Lower lobe of right lung (tissue), 2 donors: ENCODE results near the gene CCDC47. TPM values are rescaled to one million over a fixed set of nuclear protein-coding genes. Genes with fewer than 3 reads are reported as not detected.
A peak's percentile ranks its signal among the peaks of the same experiment; 100 is the strongest.

Experiments used
- ATAC-seq, 2 donors: fragments of 200-7000 bp; cut with Tn5 transposase; one replicate each; pipeline ENCODE4 v1.9.1; 2020 to 2022; ENCODE audit warnings: mild to moderate bottlenecking in 2 of 2, moderate library complexity in 2 of 2
- DNase-seq: peaks from one replicate; pipeline ENCODE4 v3.0.0-alpha.2; 2020
- H3K27ac ChIP-seq: fragments of 200-600 bp; one replicate; pipeline ENCODE4 v1.8.0; 2022
- H3K27me3 ChIP-seq: fragments of 200-600 bp; one replicate; pipeline ENCODE4 v1.8.0; 2022; ENCODE audit warnings: low read depth
- H3K36me3 ChIP-seq: fragments of 200-600 bp; one replicate; pipeline ENCODE4 v1.8.0; 2022; ENCODE audit warnings: mild to moderate bottlenecking
- H3K4me1 ChIP-seq: fragments of 200-600 bp; one replicate; pipeline ENCODE4 v1.8.0; 2022
- H3K4me3 ChIP-seq: fragments of 200-600 bp; one replicate; pipeline ENCODE4 v1.8.0; 2022; ENCODE audit warnings: mild to moderate bottlenecking
- H3K9me3 ChIP-seq: fragments of 200-600 bp; one replicate; pipeline ENCODE4 v1.8.0; 2022
- CTCF ChIP-seq: fragments of 200-600 bp; IDR thresholded peaks from one replicate; pipeline ENCODE4 v1.8.0; 2022; ENCODE audit warnings: antibody characterized with exemption, mild to moderate bottlenecking
- intact Hi-C: fragments of 100-400 bp; cut with DNase I; formaldehyde crosslinking; loops from one replicate; pipeline ENCODE4 v1.11.0; 2022
- total RNA-seq: library from RNA; stranded (reverse); fragmentation: NEBNext Ultra II Directional; extraction: Animal tissue kit (Norgen Biotek cat#: 25700); gene quantifications from one replicate; pipeline ENCODE4 v1.2.1, GENCODE V29; 2021
- donor health status: DM: no; HTN: yes; CAD: no; lungs with severe emphysema.

The CCDC47 gene
- total RNA-seq, 1 donor from 2014 or later: 80.2 TPM

DNA sequence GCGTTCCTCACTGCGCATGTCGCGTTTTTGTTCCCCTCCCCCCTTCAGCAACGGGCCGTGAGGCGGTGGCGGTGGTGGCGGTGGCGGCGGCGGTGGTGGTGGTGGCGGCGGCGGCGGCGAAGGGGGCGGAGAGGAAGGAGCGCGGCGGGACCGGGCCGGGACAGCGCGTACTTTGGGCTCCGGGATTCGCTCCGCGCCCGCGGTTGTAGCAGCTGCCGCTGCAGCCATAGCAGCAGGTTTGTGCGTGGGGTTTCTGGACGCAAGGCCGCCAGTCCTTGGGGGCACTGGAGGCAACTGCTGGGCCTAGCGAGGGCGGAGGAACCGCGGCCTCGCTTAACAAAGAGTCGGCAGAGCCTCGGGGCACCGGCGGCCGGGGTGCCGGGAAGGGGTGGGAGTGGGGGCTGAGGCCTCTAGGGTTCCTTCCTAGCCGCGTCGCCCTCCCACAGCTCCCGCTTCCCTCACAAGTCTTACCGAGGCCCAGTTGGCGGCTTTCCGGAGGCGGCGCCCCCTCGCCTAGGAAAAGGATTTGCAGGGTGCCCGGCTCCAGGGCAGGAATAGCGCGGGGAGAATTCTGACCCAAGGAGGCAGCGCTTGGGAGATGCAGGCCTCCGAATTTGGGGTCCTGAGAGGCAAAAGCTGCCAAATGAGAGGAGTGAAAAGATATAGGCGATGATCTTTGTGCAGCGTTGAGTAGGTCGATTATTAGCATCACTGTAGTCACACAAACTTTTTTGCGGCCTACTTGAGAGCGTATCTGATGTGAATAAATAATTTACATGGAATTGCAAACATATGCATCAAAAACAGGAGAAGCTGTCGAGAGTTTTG lies 958 bp upstream of the CCDC47 start, which contains the start of gene DDX42:
Gene DDX42 (plus strand): TSS at position 30 of the 828 bp plus-strand sequence. CDS start 12,880 bp downstream, outside the sequence.
- Histone ChIP-seq H3K4me3 (peak within 1 kb of the TSS; percentile 87), H3K36me3 (peaks cover 29% of the 10 kb centered on the region), H3K9me3 (no peaks in the 10 kb centered on the region), H3K27me3 (no peaks in the 10 kb centered on the region), H3K27ac (peak within 1 kb of the TSS; percentile 96), H3K4me1 (peaks cover 65% of the 10 kb centered on the region)
- intact Hi-C loops: no loop called here
- TF ChIP-seq CTCF: peak; percentile 13
- peak; percentile 91 for DNase-seq
- peak; percentile 30 to 31 for ATAC-seq

- peaks cover 23% of the 10 kb centered on the region for H3K36me3 ChIP-seq
- H3K27me3 ChIP-seq: no peaks in the 10 kb centered on the region
- intact Hi-C loops: no loop called here
- no peak for TF ChIP-seq CTCF
- H3K9me3 ChIP-seq: no peaks in the 10 kb centered on the region
- H3K27ac ChIP-seq: peak overlapping the region; percentile 96
- DNase-seq (no peak), ATAC-seq (no peak)
- H3K4me3 ChIP-seq: peak overlapping the region; percentile 87
- peaks cover 59% of the 10 kb centered on the region for H3K4me1 ChIP-seq
These were observed 561 bp downstream of the CCDC47 start for GRCh38 chr17:63772801-63773271.

DNA sequence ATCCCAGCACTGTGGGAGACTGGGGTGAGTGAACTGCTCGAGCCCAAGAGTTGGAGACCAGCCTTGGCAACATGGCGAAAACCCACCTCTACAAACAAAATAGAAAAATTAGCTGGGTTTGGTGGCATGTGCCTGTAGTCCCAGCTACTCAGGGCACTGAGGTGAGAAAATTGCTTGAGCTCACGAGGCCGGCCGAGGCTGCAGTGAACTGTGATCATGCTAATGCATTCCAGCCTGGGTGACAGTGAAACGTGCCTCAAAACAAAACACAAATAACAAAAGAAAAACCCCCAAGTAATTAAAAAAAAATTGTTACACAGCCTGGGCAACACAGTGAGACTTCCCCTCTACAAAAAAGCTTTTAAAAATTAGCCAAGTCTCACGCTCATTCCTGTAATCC lies 5.0 kb downstream of the CCDC47 start:
- no peak for TF ChIP-seq CTCF
- H3K9me3 ChIP-seq: no peaks in the 10 kb centered on the region
- DNase-seq (no peak), ATAC-seq (no peak)
- peaks cover 32% of the 10 kb centered on the region for H3K36me3 ChIP-seq
- peaks cover 42% of the 10 kb centered on the region for H3K4me1 ChIP-seq
- H3K27ac ChIP-seq: no peak overlapping the region
- no peaks in the 10 kb centered on the region for H3K27me3 ChIP-seq
- intact Hi-C loops: no loop called here
- H3K4me3 ChIP-seq: no peak overlapping the region

DNA sequence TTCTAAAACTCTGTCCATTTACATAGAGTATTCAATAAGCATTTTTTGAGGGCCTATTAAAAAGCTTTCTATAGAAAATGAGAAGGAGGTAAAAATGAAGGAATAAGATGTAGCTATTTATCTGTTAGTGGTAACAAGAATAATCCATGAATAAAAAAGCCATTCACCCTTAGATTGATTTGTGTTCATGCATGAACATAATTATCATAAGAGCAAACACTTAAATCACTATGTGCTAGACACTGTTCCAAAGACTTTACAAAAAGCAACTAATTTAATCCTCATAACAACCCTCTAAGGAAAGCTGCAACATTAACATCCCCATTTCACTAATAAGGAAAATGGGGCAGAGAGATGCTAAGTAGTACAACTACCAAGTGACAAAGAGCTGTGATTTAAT lies 6.6 kb downstream of the CCDC47 start:
- TF ChIP-seq CTCF: no peak
- intact Hi-C loops: no loop called here
- DNase-seq (no peak), ATAC-seq (no peak)
- Histone ChIP-seq H3K4me1 (peaks cover 39% of the 10 kb centered on the region), H3K27ac (no peak overlapping the region), H3K27me3 (no peaks in the 10 kb centered on the region), H3K4me3 (no peak overlapping the region), H3K9me3 (no peaks in the 10 kb centered on the region), H3K36me3 (peaks cover 49% of the 10 kb centered on the region)

GRCh38 chr17:63764716-63765115 lies 8.7 kb downstream of the CCDC47 start:
- no peak for TF ChIP-seq CTCF
- DNase-seq: no peak
- ATAC-seq: no peak
- intact Hi-C loops: no loop called here
- no peak overlapping the region for H3K4me3 ChIP-seq
- peaks cover 69% of the 10 kb centered on the region for H3K36me3 ChIP-seq
- no peak overlapping the region for H3K27ac ChIP-seq
- H3K4me1 ChIP-seq: peaks cover 23% of the 10 kb centered on the region
- no peaks in the 10 kb centered on the region for H3K27me3 ChIP-seq
- H3K9me3 ChIP-seq: no peaks in the 10 kb centered on the region
